Heart left ventricle (tissue), 13 donors: ENCODE measurements around the gene ZFYVE26.

Experiments
- POLR2A ChIP-seq, 2 donors: fragments of 450-650 bp; IDR thresholded peaks; one replicate each; pipeline ENCODE4 v1.6.1; 2017; ENCODE audit warnings: antibody characterized with exemption in 2 of 2, mild to moderate bottlenecking in 2 of 2, moderate library complexity in 2 of 2
- TF ChIP-seq, protein P1 (sequence below), 12 donors: fragments of 200-600 bp; sonication (generic) in 4 of 12; IDR thresholded peaks; one replicate each; pipeline versions ENCODE4 v1.5.0 to v1.8.0; 2018 to 2022; ENCODE audit warnings: antibody characterized with exemption in 12 of 12, mild to moderate bottlenecking in 5 of 12
- donor health status: ischemic (EF 13 %, LVEDD 7.1; RV severe dilation, severe dysfunction).
- donor health status: DM: no; HTN: yes; CAD: no.
- donor health status: DM: no; HTN: no; CAD: no.
- donor health status: ischemic (EF 25% LVEDD 6.9; RV normal size, moderate dysfunction).
- donor health status: ischemic (EF 25% LVEDD 5.7; RV mildly dilated, moderate dysfunction).
- donor health status: ischemic (EF 35%, LVEDD 5.7; RV mildly dilated, moderate dysfunction).
- donor health status: nonischemic (EF 11% LVEDD 7.7; RV severe dilation, severe dysfunction).
- donor health status: DM: yes; HTN: yes; CAD: no.
- donor health status: PGD.
- donor health status: ischemic (EF 29% LVEDD 5.4; RV normal size, mild dysfunction).
- donor health status: nonischemic (EF 23%, LVEDD 6.1; RV moderate dilation, normal function).

- TF ChIP-seq, protein P1, sequence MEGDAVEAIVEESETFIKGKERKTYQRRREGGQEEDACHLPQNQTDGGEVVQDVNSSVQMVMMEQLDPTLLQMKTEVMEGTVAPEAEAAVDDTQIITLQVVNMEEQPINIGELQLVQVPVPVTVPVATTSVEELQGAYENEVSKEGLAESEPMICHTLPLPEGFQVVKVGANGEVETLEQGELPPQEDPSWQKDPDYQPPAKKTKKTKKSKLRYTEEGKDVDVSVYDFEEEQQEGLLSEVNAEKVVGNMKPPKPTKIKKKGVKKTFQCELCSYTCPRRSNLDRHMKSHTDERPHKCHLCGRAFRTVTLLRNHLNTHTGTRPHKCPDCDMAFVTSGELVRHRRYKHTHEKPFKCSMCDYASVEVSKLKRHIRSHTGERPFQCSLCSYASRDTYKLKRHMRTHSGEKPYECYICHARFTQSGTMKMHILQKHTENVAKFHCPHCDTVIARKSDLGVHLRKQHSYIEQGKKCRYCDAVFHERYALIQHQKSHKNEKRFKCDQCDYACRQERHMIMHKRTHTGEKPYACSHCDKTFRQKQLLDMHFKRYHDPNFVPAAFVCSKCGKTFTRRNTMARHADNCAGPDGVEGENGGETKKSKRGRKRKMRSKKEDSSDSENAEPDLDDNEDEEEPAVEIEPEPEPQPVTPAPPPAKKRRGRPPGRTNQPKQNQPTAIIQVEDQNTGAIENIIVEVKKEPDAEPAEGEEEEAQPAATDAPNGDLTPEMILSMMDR (IDR thresholded peaks at IDR 0.05) = no peak
- no peak for TF ChIP-seq POLR2A (IDR thresholded peaks at IDR 0.05)
Observed at GRCh38 chr14:67703997-67704396, 112.4 kb downstream of the ZFYVE26 start.
